Skin of body (tissue), 2 donors: Measurements from ENCODE around the gene ACP3. TPM values are rescaled to one million over a fixed set of nuclear protein-coding genes. Genes with fewer than 3 reads are reported as not detected.
"Not testable (repeated sequence)": the region's sequence is repeated elsewhere in the genome, so short reads cannot be mapped to it uniquely, and the experiment has no call there.

Experiments used
- DNase-seq: peaks from one replicate; lab custom pipeline; 2025; lab: John Stamatoyannopoulos, UW
- total RNA-seq: library from RNA; depleted of rRNA; stranded (reverse); fragments of >200 nt; gene quantifications from one replicate; pipeline ENCODE4 v1.2.3, GENCODE V29; 2014

ACP3 gene
- 21.8 TPM for total RNA-seq

- DNase-seq = peak; percentile 65
Observed at GRCh38 chr3:132317229-132317948, at the start of gene ACP3. ACP3 (plus strand) TSS chr3:132317407; CDS start chr3:132317457, 50 bp downstream.

- no peak for DNase-seq
Observed at GRCh38 chr3:132268956-132269355, 48.3 kb upstream of the ACP3 start.

GRCh38 chr3:132273036-132273435 is 44.2 kb upstream of the ACP3 start:
- no peak for DNase-seq

- DNase-seq = no peak
Observed at GRCh38 chr3:132276228-132276906, 40.8 kb upstream of the ACP3 start.

GRCh38 chr3:132279030-132279429 is 38.2 kb upstream of the ACP3 start:
- DNase-seq = no peak

- DNase-seq = no peak
Observed at GRCh38 chr3:132283440-132283839, 33.8 kb upstream of the ACP3 start.

GRCh38 chr3:132283916-132284405 is 33.2 kb upstream of the ACP3 start:
- no peak for DNase-seq

GRCh38 chr3:132284781-132285619 is 32.2 kb upstream of the ACP3 start:
- no peak for DNase-seq

- no peak for DNase-seq
Observed at GRCh38 chr3:132285620-132285945, 31.6 kb upstream of the ACP3 start.

- no peak for DNase-seq
Observed at GRCh38 chr3:132286035-132286434, 31.2 kb upstream of the ACP3 start.

- DNase-seq = no peak
Observed at GRCh38 chr3:132288357-132288756, 28.9 kb upstream of the ACP3 start.

GRCh38 chr3:132289316-132289715 is 27.9 kb upstream of the ACP3 start:
- DNase-seq = no peak

- peak; percentile 5 for DNase-seq
Observed at GRCh38 chr3:132290833-132291232, 26.4 kb upstream of the ACP3 start.

- no peak for DNase-seq
Observed at GRCh38 chr3:132292042-132292441, 25.2 kb upstream of the ACP3 start.

GRCh38 chr3:132293251-132293650 is 24.0 kb upstream of the ACP3 start:
- DNase-seq = no peak

- DNase-seq = no peak
Observed at GRCh38 chr3:132294906-132295305, 22.3 kb upstream of the ACP3 start.

GRCh38 chr3:132303336-132304201 is 13.6 kb upstream of the ACP3 start:
- not testable (repeated sequence) for DNase-seq

- DNase-seq = not testable (repeated sequence)
Observed at GRCh38 chr3:132304351-132304750, 12.9 kb upstream of the ACP3 start.

GRCh38 chr3:132310057-132310456 is 7.2 kb upstream of the ACP3 start:
- DNase-seq = not testable (repeated sequence)

- no peak for DNase-seq
Observed at GRCh38 chr3:132311316-132311715, 5.9 kb upstream of the ACP3 start.

- DNase-seq = no peak
Observed at GRCh38 chr3:132311841-132312240, 5.4 kb upstream of the ACP3 start.
